ENCODE results near the gene PAM16. TPM values are rescaled to one million over a fixed set of nuclear protein-coding genes. Genes with fewer than 3 reads are reported as not detected.

Gene PAM16
- polyA plus RNA-seq, 3 donors: 16.8 to 19.6 (median 16.8) TPM

- DNase-seq (ENCODE audit: low read depth in 3 of 3, low spot score in 2 of 3): no peak
Measured at GRCh38 chr16:4322121-4323052, 28.7 kb downstream of the PAM16 start.

GRCh38 chr16:4321286-4322120 lies 29.6 kb downstream of the PAM16 start:
- no peak for DNase-seq (ENCODE audit: low read depth in 3 of 3, low spot score in 2 of 3)

- DNase-seq (ENCODE audit: low read depth in 3 of 3, low spot score in 2 of 3): no peak
Measured at GRCh38 chr16:4320571-4321137, 30.5 kb downstream of the PAM16 start.

DNA sequence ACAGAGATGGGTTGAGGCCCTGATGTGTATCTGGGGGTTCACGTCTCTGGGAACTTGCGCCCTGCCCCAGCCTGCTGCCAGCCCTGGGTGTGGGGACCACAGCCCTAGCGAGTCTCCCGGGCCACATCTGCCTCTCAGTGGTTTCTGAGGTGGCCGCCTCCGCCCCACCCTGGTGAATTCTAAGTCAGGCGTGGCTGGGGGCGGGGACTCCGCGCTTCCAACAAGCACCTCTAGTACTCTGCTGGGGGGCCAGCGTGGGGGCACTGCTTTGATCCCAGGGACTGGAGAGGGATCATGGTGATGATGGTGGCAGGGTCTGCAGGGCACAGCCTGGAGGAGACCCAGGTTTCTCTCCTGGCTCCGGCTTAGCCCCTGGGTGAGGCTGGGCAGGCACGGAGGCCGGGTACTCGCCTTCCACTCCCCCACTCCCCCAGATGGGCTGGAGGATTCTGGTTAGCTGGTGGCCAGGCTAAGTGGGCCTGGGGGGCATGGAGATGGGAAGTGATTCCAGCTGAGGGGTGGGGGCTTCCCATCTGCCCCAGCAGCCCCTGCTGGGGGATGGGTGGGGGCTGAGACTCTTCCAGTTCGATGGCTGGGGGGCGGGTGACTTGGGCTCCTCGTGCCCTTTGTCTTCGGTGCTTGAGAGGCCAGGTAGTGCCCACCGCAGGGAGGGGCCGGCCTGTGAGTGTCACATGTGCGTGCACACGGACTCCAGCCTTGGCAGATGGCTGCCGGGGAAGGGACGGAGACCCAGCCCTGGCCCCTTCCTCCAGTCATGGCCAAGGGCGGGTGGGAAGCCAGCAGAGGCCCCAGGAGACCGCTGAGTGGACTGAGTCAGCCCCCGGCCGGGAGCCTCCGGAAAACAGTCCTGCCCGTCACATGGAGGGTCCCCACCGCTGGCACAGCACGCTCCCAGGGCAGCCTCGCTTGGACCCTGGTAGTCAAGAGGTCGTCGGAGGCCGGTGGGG lies 31.4 kb downstream of the PAM16 start:
- DNase-seq (ENCODE audit: low read depth in 3 of 3, low spot score in 2 of 3): no peak

GRCh38 chr16:4318967-4319366 lies 32.2 kb downstream of the PAM16 start:
- no peak for DNase-seq (ENCODE audit: low read depth in 3 of 3, low spot score in 2 of 3)

DNA sequence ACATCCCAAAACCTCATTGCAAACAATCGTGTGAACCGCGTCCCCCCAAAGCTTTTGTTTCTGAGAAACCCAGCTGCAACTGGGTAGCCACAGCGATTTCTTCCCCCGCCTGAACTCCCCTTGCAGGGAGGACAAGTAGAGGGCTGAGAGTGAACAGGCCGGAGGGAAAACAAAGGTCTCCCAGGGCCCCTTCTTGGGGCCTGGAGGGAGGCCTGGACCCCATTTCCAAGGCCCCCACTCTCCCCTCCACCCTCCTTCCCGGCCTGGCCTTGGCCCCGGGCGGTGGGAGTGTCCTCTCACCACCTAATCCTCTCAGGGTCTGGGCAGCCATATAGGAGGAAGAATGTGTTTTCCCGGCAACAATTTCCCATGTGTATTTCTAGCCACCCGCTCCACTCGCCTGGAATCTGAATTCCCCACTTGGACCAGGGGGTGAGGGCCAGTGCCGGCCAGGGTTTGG lies 32.6 kb downstream of the PAM16 start:
- no peak for DNase-seq (ENCODE audit: low read depth in 3 of 3, low spot score in 2 of 3)

GRCh38 chr16:4317532-4318450 lies 33.3 kb downstream of the PAM16 start:
- no peak for DNase-seq (ENCODE audit: low read depth in 3 of 3, low spot score in 2 of 3)

- no peak for DNase-seq (ENCODE audit: low read depth in 3 of 3, low spot score in 2 of 3)
Measured at GRCh38 chr16:4316864-4317531, 34.1 kb downstream of the PAM16 start.

DNA sequence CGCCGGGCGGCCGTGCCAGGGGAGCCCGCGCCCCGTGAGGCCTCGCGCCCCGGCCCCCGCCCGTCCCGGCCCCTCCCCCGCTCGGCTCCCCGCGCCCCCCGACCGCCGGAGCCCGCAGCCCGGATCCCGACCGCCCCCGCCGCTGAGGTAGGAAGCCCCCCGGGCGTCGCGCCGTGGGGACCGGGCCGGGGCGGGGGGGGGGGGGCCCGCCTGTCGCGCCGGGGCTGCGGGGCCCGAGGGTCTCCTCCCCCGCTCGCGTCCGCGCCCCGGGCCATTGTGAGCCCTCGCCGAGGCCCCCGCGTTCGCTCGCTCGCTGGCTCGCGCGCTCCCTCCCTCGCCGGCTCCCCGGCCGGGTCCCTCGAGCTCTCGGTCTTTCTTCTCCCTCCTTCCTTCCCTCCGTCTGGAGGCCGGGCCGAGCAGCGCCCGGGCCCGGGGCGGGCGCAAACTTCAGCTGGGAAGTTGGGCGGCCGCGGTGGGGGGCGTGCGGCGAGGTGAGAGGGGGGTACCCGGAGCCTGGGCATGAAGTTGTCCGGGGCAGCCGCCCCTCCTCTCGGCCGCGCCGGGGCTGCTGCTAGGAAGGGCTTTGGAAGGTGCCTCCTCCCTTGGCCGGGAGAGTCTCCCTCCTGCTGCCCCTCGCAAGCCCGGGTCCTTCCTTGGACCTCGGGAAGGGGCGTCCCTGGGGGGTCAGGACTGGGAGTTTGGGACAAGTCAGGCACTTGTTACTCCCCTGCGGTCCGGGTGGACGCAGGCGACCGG lies 34.8 kb downstream of the PAM16 start:
- DNase-seq (ENCODE audit: low read depth in 3 of 3, low spot score in 2 of 3): no peak

DNA sequence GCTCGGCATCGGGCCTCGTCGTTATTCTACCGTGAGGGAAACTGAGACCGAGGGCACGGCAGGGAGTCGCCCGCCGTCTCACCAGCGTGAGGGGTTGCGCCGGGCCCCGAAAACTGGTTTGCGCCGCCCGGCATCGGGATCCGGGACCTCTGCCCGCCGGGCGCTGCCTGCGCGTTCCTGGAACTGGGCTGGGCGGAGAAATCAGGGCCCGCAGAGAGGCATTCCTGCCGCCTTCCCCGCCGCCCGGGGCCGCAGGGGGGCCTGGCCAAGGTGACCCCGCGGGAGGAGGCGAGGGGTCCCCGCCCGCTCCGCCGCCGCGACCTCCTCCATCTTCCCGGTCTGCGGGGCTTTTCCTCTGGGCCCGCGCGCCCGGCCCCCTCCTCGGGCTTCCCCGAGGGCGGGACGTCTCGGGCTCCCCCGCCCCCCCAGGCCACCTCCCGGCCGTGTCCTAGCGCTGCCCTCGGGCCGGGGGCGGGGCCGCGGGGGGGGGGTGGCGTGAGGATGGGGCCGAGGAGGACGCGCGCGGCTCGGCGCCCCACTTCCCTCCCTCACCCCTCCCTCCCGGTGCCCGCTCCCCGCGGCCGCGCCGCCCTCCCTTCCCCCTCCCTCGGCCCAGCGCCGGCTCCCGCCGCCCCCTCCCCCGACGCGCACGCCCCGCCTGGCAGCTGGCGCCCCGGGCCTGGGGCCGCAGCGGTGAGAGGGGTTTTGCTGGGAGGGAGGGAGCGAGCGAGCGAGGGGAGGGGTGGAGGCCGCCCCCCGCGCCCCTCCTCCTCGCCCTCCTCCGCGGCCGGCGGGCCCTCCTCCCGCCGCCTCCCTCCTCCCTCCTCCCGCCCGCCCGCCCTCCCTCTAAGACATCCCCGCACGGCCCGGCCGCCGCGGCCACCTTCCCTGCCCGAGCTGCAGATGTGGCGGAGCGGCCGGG lies 35.7 kb downstream of the PAM16 start, which contains the start of gene GLIS2:
Gene GLIS2 (plus strand): TSS at position 882 of the 922 bp plus-strand sequence. CDS start 16,214 bp downstream, outside the sequence.
- no peak for DNase-seq (ENCODE audit: low read depth in 3 of 3, low spot score in 2 of 3)

DNA sequence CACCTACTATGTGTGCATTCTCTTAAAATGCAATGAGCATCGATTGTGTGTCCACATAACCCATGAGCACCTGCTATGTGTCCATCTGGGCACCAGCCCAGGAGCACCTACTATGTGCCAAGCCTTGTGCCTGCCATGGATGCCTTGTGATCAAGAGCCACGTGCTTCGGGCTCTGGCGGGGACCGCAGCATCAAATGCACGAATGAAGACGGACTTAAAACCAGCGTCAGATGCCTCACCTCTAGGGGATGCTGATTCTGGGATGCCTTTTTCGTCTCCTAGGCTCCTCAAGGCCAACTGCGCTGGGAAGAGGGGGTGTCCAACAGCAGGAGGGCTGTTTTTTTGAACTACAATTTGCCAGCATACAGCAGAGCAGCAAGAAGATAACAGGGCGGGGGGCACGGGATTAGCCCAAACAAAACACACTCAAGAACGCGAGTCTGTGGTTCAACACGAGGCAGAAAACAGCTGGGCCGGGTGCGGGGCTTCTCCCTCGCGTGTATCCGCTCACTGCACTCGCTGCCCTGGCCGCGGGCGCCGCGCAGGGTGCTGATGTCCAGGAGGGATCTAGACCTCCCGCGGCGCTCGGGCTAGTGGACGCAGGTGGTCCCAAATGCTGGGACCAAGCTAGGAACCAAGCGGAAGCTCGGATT lies 36.5 kb downstream of the PAM16 start:
- DNase-seq (ENCODE audit: low read depth in 3 of 3, low spot score in 2 of 3): no peak

- no peak for DNase-seq (ENCODE audit: low read depth in 3 of 3, low spot score in 2 of 3)
Measured at GRCh38 chr16:4313563-4314531, 37.3 kb downstream of the PAM16 start.

- DNase-seq (ENCODE audit: low read depth in 3 of 3, low spot score in 2 of 3): no peak
Measured at GRCh38 chr16:4309833-4310266, 41.3 kb downstream of the PAM16 start.

DNA sequence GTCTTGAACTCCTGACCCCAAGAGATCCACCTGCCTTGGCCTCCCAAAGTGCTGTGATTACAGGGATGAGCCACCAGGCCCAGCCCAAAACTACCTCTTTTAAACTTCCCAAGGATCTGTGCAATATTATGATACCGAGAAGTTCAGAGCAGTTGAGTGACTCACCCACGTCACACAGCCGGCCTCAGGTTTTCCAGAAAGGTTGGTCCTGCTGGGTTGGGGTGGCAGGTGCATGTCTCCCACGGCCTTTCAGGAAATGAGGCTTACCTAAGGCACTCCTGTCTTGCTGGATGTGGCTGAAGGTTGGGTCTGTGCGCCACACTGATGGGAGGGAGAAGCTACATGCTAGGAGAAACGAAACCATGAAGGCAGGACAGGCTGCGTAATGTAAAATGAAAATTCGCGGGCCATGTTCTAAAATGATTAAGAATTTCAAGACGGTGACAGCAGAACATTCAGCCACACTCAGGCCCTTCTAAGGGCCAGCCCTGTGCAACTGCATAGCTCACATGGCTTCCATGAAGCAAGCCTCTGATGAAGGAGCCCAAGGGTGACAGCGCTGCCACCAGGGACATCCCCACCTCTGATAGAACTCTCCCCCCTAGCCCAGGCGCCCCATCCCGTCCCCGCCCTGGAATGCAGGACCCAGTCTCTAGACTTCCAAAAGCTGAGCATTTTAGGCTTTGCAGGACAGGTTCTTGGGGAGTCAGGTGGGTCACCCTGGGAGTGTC lies 41.9 kb downstream of the PAM16 start:
- no peak for DNase-seq (ENCODE audit: low read depth in 3 of 3, low spot score in 2 of 3)
